GM12878 (cell line): ENCODE measurements around the gene CUL5.

ENCODE experiments used
- CEBPB ChIP-seq, 2 experiments: fragments of 150-350 bp in 1 of 2; IDR thresholded peaks; 2 replicates each; pipeline ENCODE4 v1.6.1; 2012 to 2014; ENCODE audit warnings: low read depth in 2 of 2, low read length in 2 of 2, borderline replicate concordance in 1 of 2, inconsistent platforms in 1 of 2
- CHD2 ChIP-seq: IDR thresholded peaks from 2 replicates; pipeline ENCODE4 v1.6.1; 2011; ENCODE audit warnings: low read depth, low read length, improper control_type of control experiment, borderline replicate concordance
- CREB1 ChIP-seq: IDR thresholded peaks from 2 replicates; pipeline ENCODE4 v1.6.1; 2012; ENCODE audit warnings: low read depth, mild to moderate bottlenecking, inconsistent platforms
- CTCF ChIP-seq, 3 experiments: IDR thresholded peaks in 2 of 3; conservative IDR thresholded peaks in 1 of 3; 2 replicates each; pipeline ENCODE4 v1.5.1; 2011; ENCODE audit warnings: low read depth in 3 of 3, low read length in 3 of 3, mild to moderate bottlenecking in 3 of 3, control low read depth in 2 of 3, moderate library complexity in 2 of 3, inconsistent platforms in 1 of 3, mixed read lengths in 1 of 3; ENCODE audit not compliant: control insufficient read depth in 2 of 3, insufficient read depth in 1 of 3; ENCODE audit errors: extremely low read depth in 1 of 3
- NFXL1 ChIP-seq: fragments of 450-650 bp; IDR thresholded peaks from 2 replicates; pipeline ENCODE4 v1.6.1; 2017; ENCODE audit warnings: antibody characterized with exemption, mild to moderate bottlenecking, borderline replicate concordance
- POLR2A ChIP-seq: IDR thresholded peaks from 2 replicates; pipeline ENCODE4 v1.6.1; 2011; ENCODE audit warnings: low read depth, mild to moderate bottlenecking, low read length
- RAD21 ChIP-seq: IDR thresholded peaks from 2 replicates; pipeline ENCODE4 v1.6.1; 2011; ENCODE audit warnings: mild to moderate bottlenecking, low read depth, low read length, moderate library complexity; ENCODE audit not compliant: insufficient read depth
- RCOR1 ChIP-seq: conservative IDR thresholded peaks from 2 replicates; pipeline ENCODE4 v1.6.1; 2012; ENCODE audit warnings: low read depth, low read length, improper control_type of control experiment
- SIN3A ChIP-seq: IDR thresholded peaks from 2 replicates; pipeline ENCODE4 v1.6.1; 2012; ENCODE audit warnings: low read depth, low read length, improper control_type of control experiment
- ZNF217 ChIP-seq: fragments of 450-650 bp; IDR thresholded peaks from 2 replicates; pipeline ENCODE4 v1.6.1; 2017; ENCODE audit warnings: antibody characterized with exemption, mild to moderate bottlenecking
- ZNF24 ChIP-seq: fragments of 450-650 bp; IDR thresholded peaks from 2 replicates; pipeline ENCODE4 v1.6.1; 2017; ENCODE audit warnings: antibody characterized with exemption, mild to moderate bottlenecking
- TF ChIP-seq, protein P1 (sequence below): IDR thresholded peaks from 2 replicates; pipeline ENCODE4 v1.6.1; 2011; ENCODE audit warnings: borderline replicate concordance, low read depth, mild to moderate bottlenecking, moderate library complexity, mixed read lengths, low read length; ENCODE audit not compliant: insufficient read depth; ENCODE audit errors: extremely low read length
- TF ChIP-seq, protein P2 (sequence below): IDR thresholded peaks from 2 replicates; pipeline ENCODE4 v1.6.1; 2012; ENCODE audit warnings: mild to moderate bottlenecking, low read depth, low read length

GRCh38 chr11:107998761-107999160, 9.9 kb upstream of the CUL5 start:
- no peak for TF ChIP-seq CEBPB (IDR thresholded peaks at IDR 0.05; ENCODE audit: borderline replicate concordance in 1 of 2, low read depth in 2 of 2, low read length in 2 of 2)
- TF ChIP-seq RAD21, result no peak
- TF ChIP-seq, protein P1, sequence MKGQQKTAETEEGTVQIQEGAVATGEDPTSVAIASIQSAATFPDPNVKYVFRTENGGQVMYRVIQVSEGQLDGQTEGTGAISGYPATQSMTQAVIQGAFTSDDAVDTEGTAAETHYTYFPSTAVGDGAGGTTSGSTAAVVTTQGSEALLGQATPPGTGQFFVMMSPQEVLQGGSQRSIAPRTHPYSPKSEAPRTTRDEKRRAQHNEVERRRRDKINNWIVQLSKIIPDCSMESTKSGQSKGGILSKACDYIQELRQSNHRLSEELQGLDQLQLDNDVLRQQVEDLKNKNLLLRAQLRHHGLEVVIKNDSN, result no peak
- no peak for TF ChIP-seq CHD2
- TF ChIP-seq CREB1, result no peak
- no peak for TF ChIP-seq NFXL1
- no peak for TF ChIP-seq RCOR1
- no peak for TF ChIP-seq ZNF24
- TF ChIP-seq SIN3A, result no peak
- no peak for TF ChIP-seq POLR2A
- TF ChIP-seq, protein P2, sequence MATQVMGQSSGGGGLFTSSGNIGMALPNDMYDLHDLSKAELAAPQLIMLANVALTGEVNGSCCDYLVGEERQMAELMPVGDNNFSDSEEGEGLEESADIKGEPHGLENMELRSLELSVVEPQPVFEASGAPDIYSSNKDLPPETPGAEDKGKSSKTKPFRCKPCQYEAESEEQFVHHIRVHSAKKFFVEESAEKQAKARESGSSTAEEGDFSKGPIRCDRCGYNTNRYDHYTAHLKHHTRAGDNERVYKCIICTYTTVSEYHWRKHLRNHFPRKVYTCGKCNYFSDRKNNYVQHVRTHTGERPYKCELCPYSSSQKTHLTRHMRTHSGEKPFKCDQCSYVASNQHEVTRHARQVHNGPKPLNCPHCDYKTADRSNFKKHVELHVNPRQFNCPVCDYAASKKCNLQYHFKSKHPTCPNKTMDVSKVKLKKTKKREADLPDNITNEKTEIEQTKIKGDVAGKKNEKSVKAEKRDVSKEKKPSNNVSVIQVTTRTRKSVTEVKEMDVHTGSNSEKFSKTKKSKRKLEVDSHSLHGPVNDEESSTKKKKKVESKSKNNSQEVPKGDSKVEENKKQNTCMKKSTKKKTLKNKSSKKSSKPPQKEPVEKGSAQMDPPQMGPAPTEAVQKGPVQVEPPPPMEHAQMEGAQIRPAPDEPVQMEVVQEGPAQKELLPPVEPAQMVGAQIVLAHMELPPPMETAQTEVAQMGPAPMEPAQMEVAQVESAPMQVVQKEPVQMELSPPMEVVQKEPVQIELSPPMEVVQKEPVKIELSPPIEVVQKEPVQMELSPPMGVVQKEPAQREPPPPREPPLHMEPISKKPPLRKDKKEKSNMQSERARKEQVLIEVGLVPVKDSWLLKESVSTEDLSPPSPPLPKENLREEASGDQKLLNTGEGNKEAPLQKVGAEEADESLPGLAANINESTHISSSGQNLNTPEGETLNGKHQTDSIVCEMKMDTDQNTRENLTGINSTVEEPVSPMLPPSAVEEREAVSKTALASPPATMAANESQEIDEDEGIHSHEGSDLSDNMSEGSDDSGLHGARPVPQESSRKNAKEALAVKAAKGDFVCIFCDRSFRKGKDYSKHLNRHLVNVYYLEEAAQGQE, result no peak
- TF ChIP-seq CTCF (IDR thresholded peaks at IDR 0.05 in 2 of 3, conservative IDR thresholded peaks at IDR 0.05 in 1 of 3; ENCODE audit: control insufficient read depth in 2 of 3, extremely low read depth in 1 of 3, insufficient read depth in 1 of 3, low read depth in 3 of 3, low read length in 3 of 3), result no peak
- no peak for TF ChIP-seq ZNF217
